Transverse colon (tissue), 4 donors: Measurements from ENCODE around the gene LDB2.

ENCODE experiments used
- CTCF ChIP-seq, 5 experiments: fragments of 200-600 bp in 3 of 5; fragments of 450-650 bp in 2 of 5; sonication (generic) in 3 of 5; IDR thresholded peaks; 1 replicate in 2 of 5; 2 replicates in 3 of 5; pipeline ENCODE4 v1.5.1; 2016 to 2017; ENCODE audit warnings: antibody characterized with exemption in 5 of 5, inconsistent platforms in 3 of 5, mild to moderate bottlenecking in 2 of 5, moderate library complexity in 1 of 5
- EP300 ChIP-seq: sonication (generic); formaldehyde crosslinking; IDR thresholded peaks from one replicate; pipeline ENCODE4 v1.6.1; 2017; ENCODE audit warnings: antibody characterized with exemption, low read depth
- POLR2A ChIP-seq: fragments of 450-650 bp; IDR thresholded peaks from one replicate; pipeline ENCODE4 v1.6.1; 2016; ENCODE audit warnings: antibody characterized with exemption, mild to moderate bottlenecking, moderate library complexity
- POLR2AphosphoS5 ChIP-seq, 3 donors: sonication (generic); formaldehyde crosslinking; IDR thresholded peaks; one replicate each; pipeline ENCODE4 v1.6.1; 2016; ENCODE audit warnings: antibody characterized with exemption in 3 of 3

GRCh38 chr4:16464651-16465050 lies 433.8 kb downstream of the LDB2 start:
- TF ChIP-seq CTCF (IDR thresholded peaks at IDR 0.05) (no peak), POLR2A (no peak), EP300 (no peak), POLR2AphosphoS5 (IDR thresholded peaks at IDR 0.05) (no peak)
